ENCODE results near the gene KATNB1. TPM values are rescaled to one million over a fixed set of nuclear protein-coding genes. Genes with fewer than 3 reads are reported as not detected.

The KATNB1 gene
- polyA plus RNA-seq, 2 of the 4 experiments (the other 2 are of a cell fraction), result 21.0 to 21.1 TPM

DNA sequence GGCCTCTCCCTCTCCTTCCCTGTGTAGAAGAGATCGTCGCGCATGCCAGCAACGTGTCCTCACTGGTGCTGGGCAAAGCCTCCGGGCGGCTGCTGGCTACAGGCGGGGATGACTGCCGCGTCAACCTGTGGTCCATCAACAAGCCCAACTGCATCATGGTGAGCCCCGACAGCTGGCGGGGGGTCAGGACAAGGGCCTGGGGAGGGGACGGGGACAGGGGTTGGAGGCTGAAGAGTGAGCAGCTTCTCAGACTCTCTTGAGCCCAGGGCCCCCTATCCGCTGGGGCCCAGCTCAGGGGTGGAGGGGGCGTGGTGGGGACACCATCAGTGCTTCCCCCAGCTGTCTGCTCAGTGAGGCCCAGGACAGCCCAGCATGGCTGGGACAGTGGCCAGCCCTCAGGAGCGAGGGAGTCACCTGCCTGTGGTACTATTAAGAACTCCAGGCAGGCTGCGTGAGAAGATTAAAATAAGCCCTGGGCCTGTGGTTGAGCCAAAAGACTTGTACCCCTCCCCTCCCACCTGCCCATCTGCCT lies 6.2 kb downstream of the KATNB1 start:
- peaks cover 8% of the 10 kb centered on the region for H3K4me1 ChIP-seq
- no peaks in the 10 kb centered on the region for H3K9me3 ChIP-seq
- H3K4me2 ChIP-seq, result no peak overlapping the region
- TF ChIP-seq NFE2L2 (conservative IDR thresholded peaks at IDR 0.05; ENCODE audit: low read length) (no peak), PHF8 (IDR thresholded peaks at IDR 0.05; ENCODE audit: borderline replicate concordance, low read depth) (no peak), KDM5A (IDR thresholded peaks at IDR 0.05) (no peak), MAZ (IDR thresholded peaks at IDR 0.05; ENCODE audit: borderline replicate concordance, low read depth, low read length) (no peak), RARB (CRISPR knock-in tag; IDR thresholded peaks at IDR 0.05) (no peak), ZFP36 (IDR thresholded peaks at IDR 0.05; ENCODE audit: borderline replicate concordance, partially characterized antibody) (no peak), USF2 (IDR thresholded peaks at IDR 0.05) (no peak), HOXB5 (CRISPR knock-in tag; IDR thresholded peaks at IDR 0.05) (no peak), ELK1 (IDR thresholded peaks at IDR 0.05; ENCODE audit: low read depth, low read length) (no peak), TFCP2L1 (CRISPR knock-in tag; IDR thresholded peaks at IDR 0.05) (no peak), CBX2 (IDR thresholded peaks at IDR 0.05; ENCODE audit: borderline replicate concordance, low read depth) (no peak), ZC3H11A (IDR thresholded peaks at IDR 0.05) (no peak), ESRRA (IDR thresholded peaks at IDR 0.05; ENCODE audit: borderline replicate concordance, low read length) (no peak), CBX8 (IDR thresholded peaks at IDR 0.05) (no peak), CHD2 (IDR thresholded peaks at IDR 0.05; ENCODE audit: low read length, partially characterized antibody) (no peak), ZNF302 (CRISPR knock-in tag; IDR thresholded peaks at IDR 0.05) (no peak)
- TF ChIP-seq, protein P1, sequence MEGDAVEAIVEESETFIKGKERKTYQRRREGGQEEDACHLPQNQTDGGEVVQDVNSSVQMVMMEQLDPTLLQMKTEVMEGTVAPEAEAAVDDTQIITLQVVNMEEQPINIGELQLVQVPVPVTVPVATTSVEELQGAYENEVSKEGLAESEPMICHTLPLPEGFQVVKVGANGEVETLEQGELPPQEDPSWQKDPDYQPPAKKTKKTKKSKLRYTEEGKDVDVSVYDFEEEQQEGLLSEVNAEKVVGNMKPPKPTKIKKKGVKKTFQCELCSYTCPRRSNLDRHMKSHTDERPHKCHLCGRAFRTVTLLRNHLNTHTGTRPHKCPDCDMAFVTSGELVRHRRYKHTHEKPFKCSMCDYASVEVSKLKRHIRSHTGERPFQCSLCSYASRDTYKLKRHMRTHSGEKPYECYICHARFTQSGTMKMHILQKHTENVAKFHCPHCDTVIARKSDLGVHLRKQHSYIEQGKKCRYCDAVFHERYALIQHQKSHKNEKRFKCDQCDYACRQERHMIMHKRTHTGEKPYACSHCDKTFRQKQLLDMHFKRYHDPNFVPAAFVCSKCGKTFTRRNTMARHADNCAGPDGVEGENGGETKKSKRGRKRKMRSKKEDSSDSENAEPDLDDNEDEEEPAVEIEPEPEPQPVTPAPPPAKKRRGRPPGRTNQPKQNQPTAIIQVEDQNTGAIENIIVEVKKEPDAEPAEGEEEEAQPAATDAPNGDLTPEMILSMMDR (IDR thresholded peaks at IDR 0.05), result no peak
- TF ChIP-seq, protein P2, sequence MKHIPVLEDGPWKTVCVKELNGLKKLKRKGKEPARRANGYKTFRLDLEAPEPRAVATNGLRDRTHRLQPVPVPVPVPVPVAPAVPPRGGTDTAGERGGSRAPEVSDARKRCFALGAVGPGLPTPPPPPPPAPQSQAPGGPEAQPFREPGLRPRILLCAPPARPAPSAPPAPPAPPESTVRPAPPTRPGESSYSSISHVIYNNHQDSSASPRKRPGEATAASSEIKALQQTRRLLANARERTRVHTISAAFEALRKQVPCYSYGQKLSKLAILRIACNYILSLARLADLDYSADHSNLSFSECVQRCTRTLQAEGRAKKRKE (CRISPR knock-in tag; IDR thresholded peaks at IDR 0.05; ENCODE audit: low read depth), result no peak
- 95% methylated on average over 13 of the region's 16 CpGs for WGBS (ENCODE audit: missing lambda C conversion rate)
- ATAC-seq, result no peak
- FAIRE-seq, result no peak
- DNase-seq (ENCODE audit: low read depth in 1 of 2, low spot score in 1 of 2), result no peak
- H3K27ac ChIP-seq, result no peak overlapping the region
- ChIA-PET POLR2A (no interaction called here), CTCF (interaction anchor here (1.0 to 5.5 kb wide), 6 partner anchors 10 to 165 kb away, joined by 3 to 46 read pairs (median 5); no protein-coding TSS in a partner anchor)
- no peak overlapping the region for H3K4me3 ChIP-seq

GRCh38 chr16:57742543-57742942 lies 7.0 kb downstream of the KATNB1 start:
- ChIA-PET CTCF (interaction anchor here (1.4 to 5.5 kb wide), 4 partner anchors 15 to 167 kb away, joined by 3 to 46 read pairs (median 5); no protein-coding TSS in a partner anchor), POLR2A (no interaction called here)
- Histone ChIP-seq H3K4me2 (no peak overlapping the region), H3K27ac (no peak overlapping the region), H3K4me3 (no peak overlapping the region), H3K9me3 (no peaks in the 10 kb centered on the region), H3K4me1 (peaks cover under 1% of the 10 kb centered on the region; the same call in 1 of the 3 replicates)
- WGBS (ENCODE audit: missing lambda C conversion rate), result 92% methylated on average over 4 of the region's 4 CpGs
- ATAC-seq (no peak), DNase-seq (ENCODE audit: low read depth in 1 of 2, low spot score in 1 of 2) (no peak), FAIRE-seq (no peak)
- TF ChIP-seq POLR2A (IDR thresholded peaks at IDR 0.05; ENCODE audit: low read length), result no peak
- no peak for TF ChIP-seq NFE2L2 (conservative IDR thresholded peaks at IDR 0.05; ENCODE audit: low read length)
- no peak for TF ChIP-seq NPAS2 (CRISPR knock-in tag; IDR thresholded peaks at IDR 0.05; ENCODE audit: borderline replicate concordance)
- no peak for TF ChIP-seq MYC (IDR thresholded peaks at IDR 0.05; ENCODE audit: borderline replicate concordance, low read length)
- TF ChIP-seq JUNB (IDR thresholded peaks at IDR 0.05), result no peak
- no peak for TF ChIP-seq RARB (CRISPR knock-in tag; IDR thresholded peaks at IDR 0.05)
- TF ChIP-seq USF2 (IDR thresholded peaks at IDR 0.05), result no peak
- no peak for TF ChIP-seq HOXB5 (CRISPR knock-in tag; IDR thresholded peaks at IDR 0.05)
- no peak for TF ChIP-seq ELK1 (IDR thresholded peaks at IDR 0.05; ENCODE audit: low read depth, low read length)
- TF ChIP-seq RFX5 (IDR thresholded peaks at IDR 0.05), result no peak
- TF ChIP-seq MAZ (IDR thresholded peaks at IDR 0.05; ENCODE audit: borderline replicate concordance, low read depth, low read length), result no peak
- no peak for TF ChIP-seq RAD21 (conservative IDR thresholded peaks at IDR 0.05 in 1 of 2, IDR thresholded peaks at IDR 0.05 in 1 of 2)
- TF ChIP-seq NR3C1 (IDR thresholded peaks at IDR 0.05), result no peak
- TF ChIP-seq FOSB (CRISPR knock-in tag; IDR thresholded peaks at IDR 0.05), result no peak
- TF ChIP-seq ZNF302 (CRISPR knock-in tag; IDR thresholded peaks at IDR 0.05), result no peak
- TF ChIP-seq EHMT2 (IDR thresholded peaks at IDR 0.05; ENCODE audit: low read depth), result no peak
- TF ChIP-seq EHF (CRISPR knock-in tag; IDR thresholded peaks at IDR 0.05), result no peak
- TF ChIP-seq ZC3H11A (IDR thresholded peaks at IDR 0.05), result no peak

Data from A549 (cell line).